IMR-90 (cell line): ENCODE data around the gene KCNG4. TPM values are rescaled to one million over a fixed set of nuclear protein-coding genes. Genes with fewer than 3 reads are reported as not detected.

Source experiments
- ATAC-seq: fragments of 200-7000 bp; cut with Tn5 transposase; 2 replicates; pipeline ENCODE4 v1.9.1; 2020; ENCODE audit warnings: low read depth, mild to moderate bottlenecking, moderate library complexity
- BruUV-seq: library from RNA; stranded (reverse); fragments of 400-500 nt; replicated peaks from 2 replicates; lab custom pipeline; 2021; lab: Mats Ljungman, UMichigan
- CTCF ChIA-PET: fragments of 300-600 bp; formaldehyde crosslinking; extraction: SDS; loops from one replicate; lab custom pipeline; 2021; ENCODE audit warnings: antibody characterized with exemption; lab: Yijun Ruan, JAX
- POLR2A ChIA-PET: fragments of 300-600 bp; sonication (Branson Sonifier 250); formaldehyde crosslinking; loops from one replicate; lab custom pipeline; 2022; ENCODE audit warnings: antibody characterized with exemption; ENCODE audit not compliant: unreplicated experiment; lab: Charles Lee
- DNase-seq: peaks from one replicate; pipeline ENCODE4 v3.0.0; 2013
- H2AFZ ChIP-seq: replicated peaks from 2 replicates; pipeline ENCODE3; 2013; ENCODE audit warnings: low read length, mild to moderate bottlenecking; ENCODE audit not compliant: poor library complexity
- H2AK5ac ChIP-seq: 2 replicates; pipeline ENCODE4 v1.6.1; 2013; ENCODE audit warnings: low read depth, low read length, inconsistent platforms
- H2AK9ac ChIP-seq: replicated peaks from 2 replicates; pipeline ENCODE3; 2013; ENCODE audit warnings: mild to moderate bottlenecking, low read depth, low read length, moderate library complexity; ENCODE audit not compliant: poor library complexity
- H2BK120ac ChIP-seq: 2 replicates; pipeline ENCODE4 v1.6.1; 2013; ENCODE audit warnings: low read depth, low read length, inconsistent platforms
- H2BK15ac ChIP-seq: 3 replicates; pipeline ENCODE4 v1.6.1; 2013; ENCODE audit warnings: low read depth, low read length, inconsistent platforms
- H2BK20ac ChIP-seq: 2 replicates; pipeline ENCODE4 v1.6.1; 2013; ENCODE audit warnings: low read depth, mild to moderate bottlenecking, inconsistent platforms, low read length, moderate library complexity
- H2BK5ac ChIP-seq: 2 replicates; pipeline ENCODE4 v1.6.1; 2013; ENCODE audit warnings: mild to moderate bottlenecking, low read depth, low read length, inconsistent platforms; ENCODE audit not compliant: poor library complexity, severe bottlenecking
- H3K14ac ChIP-seq: replicated peaks from 2 replicates; pipeline ENCODE4 v1.6.1; 2013; ENCODE audit warnings: low read depth, low read length, inconsistent platforms
- H3K18ac ChIP-seq: 2 replicates; pipeline ENCODE4 v1.6.1; 2013; ENCODE audit warnings: low read depth, low read length, control low read depth
- H3K23ac ChIP-seq: 2 replicates; pipeline ENCODE4 v1.6.1; 2013; ENCODE audit warnings: low read depth, low read length, inconsistent platforms
- H3K27ac ChIP-seq: 2 replicates; pipeline ENCODE4 v1.5.1; 2013; ENCODE audit warnings: mild to moderate bottlenecking, control low read depth, low read length; ENCODE audit not compliant: insufficient read depth
- H3K27me3 ChIP-seq: 2 replicates; pipeline ENCODE4 v1.6.1; 2013; ENCODE audit warnings: low read length; ENCODE audit not compliant: control insufficient read depth, insufficient read depth
- H3K36me3 ChIP-seq: 2 replicates; pipeline ENCODE4 v1.6.1; 2013; ENCODE audit warnings: low read length, mixed read lengths; ENCODE audit not compliant: control insufficient read depth, insufficient read depth
- H3K4ac ChIP-seq: 2 replicates; pipeline ENCODE4 v1.6.1; 2013; ENCODE audit warnings: low read depth, low read length, inconsistent platforms
- H3K4me1 ChIP-seq: 2 replicates; pipeline ENCODE4 v1.6.1; 2013; ENCODE audit warnings: low read length, mixed read lengths; ENCODE audit not compliant: control insufficient read depth, insufficient read depth
- H3K4me2 ChIP-seq: 2 replicates; pipeline ENCODE4 v1.6.1; 2013; ENCODE audit warnings: low read depth, mild to moderate bottlenecking, control low read depth, low read length, moderate library complexity
- H3K4me3 ChIP-seq: 2 replicates; pipeline ENCODE4 v1.5.1; 2013; ENCODE audit warnings: low read depth, mild to moderate bottlenecking, control low read depth, low read length, moderate library complexity; ENCODE audit not compliant: insufficient read depth
- H3K56ac ChIP-seq: 2 replicates; pipeline ENCODE4 v1.6.1; 2013; ENCODE audit warnings: low read length, inconsistent platforms; ENCODE audit not compliant: insufficient read depth; ENCODE audit errors: extremely low read depth
- H3K79me1 ChIP-seq, 2 experiments: 2 replicates each; pipeline ENCODE4 v1.6.1; 2013; ENCODE audit warnings: low read length in 2 of 2, inconsistent platforms in 1 of 2, low read depth in 1 of 2
- H3K9ac ChIP-seq: 2 replicates; pipeline ENCODE4 v1.6.1; 2013; ENCODE audit warnings: low read depth, low read length, control low read depth
- H3K9me1 ChIP-seq: 2 replicates; pipeline ENCODE4 v1.6.1; 2013; ENCODE audit warnings: low read length, inconsistent platforms; ENCODE audit not compliant: insufficient read depth
- H3K9me3 ChIP-seq: 2 replicates; pipeline ENCODE4 v1.6.1; 2013; ENCODE audit warnings: low read length; ENCODE audit not compliant: control insufficient read depth, insufficient read depth
- H4K20me1 ChIP-seq: 2 replicates; pipeline ENCODE4 v1.6.1; 2013; ENCODE audit warnings: low read length, inconsistent platforms; ENCODE audit not compliant: insufficient read depth
- H4K5ac ChIP-seq: 2 replicates; pipeline ENCODE4 v1.6.1; 2013; ENCODE audit warnings: mild to moderate bottlenecking, low read depth, low read length, control low read depth
- H4K8ac ChIP-seq, 2 experiments: 2 replicates each; pipeline ENCODE4 v1.6.1; 2013; ENCODE audit warnings: low read depth in 2 of 2, low read length in 2 of 2, control low read depth in 1 of 2, inconsistent platforms in 1 of 2
- H4K91ac ChIP-seq: 2 replicates; pipeline ENCODE4 v1.6.1; 2013; ENCODE audit warnings: low read depth, low read length, inconsistent platforms; ENCODE audit not compliant: insufficient read depth
- BHLHE40 ChIP-seq: fragments of 150-350 bp; IDR thresholded peaks from 2 replicates; pipeline ENCODE4 v1.6.1; 2016; ENCODE audit warnings: mild to moderate bottlenecking, low read depth, low read length
- CEBPB ChIP-seq: IDR thresholded peaks from 2 replicates; pipeline ENCODE4 v1.6.1; 2012; ENCODE audit warnings: low read depth, low read length, improper control_type of control experiment
- CHD1 ChIP-seq: IDR thresholded peaks from 2 replicates; pipeline ENCODE4 v1.6.1; 2012; ENCODE audit warnings: low read depth, low read length, improper control_type of control experiment
- ELK1 ChIP-seq: fragments of 150-350 bp; IDR thresholded peaks from 2 replicates; pipeline ENCODE4 v1.6.1; 2016; ENCODE audit warnings: low read depth, mild to moderate bottlenecking, low read length, moderate library complexity, borderline replicate concordance
- FOS ChIP-seq: fragments of 150-350 bp; IDR thresholded peaks from 2 replicates; pipeline ENCODE4 v1.6.1; 2016; ENCODE audit warnings: low read depth, low read length
- MAFK ChIP-seq: IDR thresholded peaks from 2 replicates; pipeline ENCODE4 v1.6.1; 2012; ENCODE audit warnings: low read depth, low read length, improper control_type of control experiment
- MAZ ChIP-seq: IDR thresholded peaks from 2 replicates; pipeline ENCODE4 v1.6.1; 2012; ENCODE audit warnings: low read depth, mild to moderate bottlenecking, low read length, improper control_type of control experiment, moderate library complexity, borderline replicate concordance
- MXI1 ChIP-seq: IDR thresholded peaks from 2 replicates; pipeline ENCODE4 v1.6.1; 2012; ENCODE audit warnings: low read depth, mild to moderate bottlenecking, low read length, moderate library complexity, borderline replicate concordance
- NFE2L2 ChIP-seq: fragments of 150-350 bp; IDR thresholded peaks from 2 replicates; pipeline ENCODE4 v1.6.1; 2016; ENCODE audit warnings: low read depth, mild to moderate bottlenecking, low read length
- POLR2A ChIP-seq: IDR thresholded peaks from 2 replicates; pipeline ENCODE4 v1.6.1; 2012; ENCODE audit warnings: mild to moderate bottlenecking, low read depth, low read length
- RAD21 ChIP-seq: IDR thresholded peaks from 2 replicates; pipeline ENCODE4 v1.6.1; 2012; ENCODE audit warnings: low read length, improper control_type of control experiment
- RCOR1 ChIP-seq: IDR thresholded peaks from 2 replicates; pipeline ENCODE4 v1.6.1; 2012; ENCODE audit warnings: mild to moderate bottlenecking, low read length, improper control_type of control experiment; ENCODE audit not compliant: insufficient replicate concordance
- RFX5 ChIP-seq: IDR thresholded peaks from 2 replicates; pipeline ENCODE4 v1.8.0; 2012; ENCODE audit warnings: low read depth, mild to moderate bottlenecking, low read length, moderate library complexity
- SMC3 ChIP-seq: fragments of 150-350 bp; IDR thresholded peaks from 2 replicates; pipeline ENCODE4 v1.6.1; 2016; ENCODE audit warnings: low read depth, mild to moderate bottlenecking, antibody characterized with exemption, low read length, moderate library complexity
- USF2 ChIP-seq: fragments of 150-350 bp; IDR thresholded peaks from 2 replicates; pipeline ENCODE4 v1.6.1; 2017; ENCODE audit warnings: mild to moderate bottlenecking, antibody characterized with exemption, low read length, low read depth
- WGBS, 2 experiments: methylation state at CpG; one replicate each; pipeline versions ENCODE4 v1.1.5 to v1.1.7; 2013; ENCODE audit warnings: missing lambda C conversion rate in 2 of 2; ENCODE audit not compliant: insufficient read length in 1 of 2; ENCODE audit errors: extremely low coverage in 2 of 2; 5-methylcytosine and 5-hydroxymethylcytosine counted together
- dilution Hi-C: fragments of 300-500 bp; cut with HindIII; formaldehyde crosslinking; loops from one replicate; pipeline ENCODE4 v1.14.3; 2018; ENCODE audit warnings: low sequenced_read_pairs; ENCODE audit not compliant: unreplicated experiment
- in situ Hi-C: fragments of 300-500 bp; cut with MboI; formaldehyde crosslinking; loops from 3 replicates; pipeline ENCODE4 v1.14.3; 2019; ENCODE audit warnings: low sequenced_read_pairs, inconsistent platforms, mixed read lengths
- intact Hi-C: fragments of 100-400 bp; cut with micrococcal nuclease; formaldehyde crosslinking; loops from 2 replicates; pipeline ENCODE4 v1.10.0; 2022
- polyA plus RNA-seq, 3 experiments: library from polyadenylated mRNA; depleted of rRNA; stranded (reverse); fragments of >200 nt; gene quantifications; 2 replicates each; pipeline ENCODE4 v1.2.3, GENCODE V29; 2012; ENCODE audit warnings: low replicate concordance in 1 of 3
- total RNA-seq: library from RNA; depleted of rRNA; stranded (reverse); fragments of >200 nt; gene quantifications from 2 replicates; pipeline ENCODE4 v1.2.3, GENCODE V29; 2012

Gene KCNG4
- total and polyA plus RNA-seq, 2 of the 4 experiments (the other 2 are of a cell fraction), result not detected

GRCh38 chr16:84226026-84226425, 13.8 kb downstream of the KCNG4 start (continued):
- no peak for TF ChIP-seq ELK1

GRCh38 chr16:84225571-84225970, 14.2 kb downstream of the KCNG4 start:
- peak overlapping the region; percentile 38 for H2AFZ ChIP-seq
- WGBS, 2 experiments, result 89% methylated on average over 4 of the region's 7 CpGs; no CpG with 5 or more reads in 1 of the 2 experiments
- H3K9ac ChIP-seq, result no peak overlapping the region
- no peak overlapping the region for H2BK15ac ChIP-seq
- H3K9me3 ChIP-seq, result no peaks in the 10 kb centered on the region
- no peaks in the 10 kb centered on the region for H4K20me1 ChIP-seq
- peaks cover 10% of the 10 kb centered on the region for H3K4me1 ChIP-seq
- peaks cover 6% of the 10 kb centered on the region; the same call in 1 of the 2 replicates for H3K9me1 ChIP-seq
- H3K27me3 ChIP-seq, result peaks cover 8% of the 10 kb centered on the region; the same call in 1 of the 2 replicates
- no peak overlapping the region for H3K14ac ChIP-seq
- no peak overlapping the region for H2BK20ac ChIP-seq
- no peaks in the 10 kb centered on the region for H3K79me1 ChIP-seq
- H3K56ac ChIP-seq, result no peak overlapping the region
- in situ Hi-C loops (no loop called here), dilution Hi-C loops (no loop called here), intact Hi-C loops (no loop called here)
- no peak overlapping the region for H3K18ac ChIP-seq
- H2AK9ac ChIP-seq, result no peak overlapping the region
- H4K91ac ChIP-seq, result no peak overlapping the region
- H2AK5ac ChIP-seq, result no peak overlapping the region
- DNase-seq, result no peak
- no peak for ATAC-seq
- no peak overlapping the region for H3K4me3 ChIP-seq
- POLR2A ChIA-PET, result interaction anchor here (0.5 kb wide), 1 partner anchor 79 kb away, joined by 3 read pairs; no protein-coding TSS in a partner anchor
- H4K5ac ChIP-seq, result no peak overlapping the region
- no peak overlapping the region for H3K4ac ChIP-seq
- no peaks in the 10 kb centered on the region for H3K36me3 ChIP-seq
- no peak overlapping the region for H2BK5ac ChIP-seq
- H2BK120ac ChIP-seq, result no peak overlapping the region
- no peak overlapping the region for H4K8ac ChIP-seq
- no peak overlapping the region for H3K23ac ChIP-seq
- H3K27ac ChIP-seq, result no peak overlapping the region
- no TSS peak for BruUV-seq
- CTCF ChIA-PET, result no interaction called here
- H3K4me2 ChIP-seq, result no peak overlapping the region
- TF ChIP-seq FOS (no peak), RFX5 (no peak), CHD1 (no peak), NFE2L2 (no peak), RAD21 (no peak), ELK1 (no peak), SMC3 (no peak), USF2 (no peak), RCOR1 (no peak), MAFK (no peak), CEBPB (no peak), MAZ (no peak), MXI1 (no peak), POLR2A (no peak), BHLHE40 (no peak)
